Testis (tissue), 2 donors: ENCODE measurements around the gene MINDY3.

Source experiments
- CTCF ChIP-seq, 3 experiments: fragments of 450-650 bp in 2 of 3; fragments of 200-600 bp in 1 of 3; sonication (generic) in 1 of 3; IDR thresholded peaks; one replicate each; pipeline ENCODE4 v1.5.1; 2016 to 2019; ENCODE audit warnings: antibody characterized with exemption in 3 of 3, mild to moderate bottlenecking in 2 of 3, moderate library complexity in 1 of 3
- POLR2A ChIP-seq: fragments of 450-650 bp; IDR thresholded peaks from one replicate; pipeline ENCODE4 v1.6.1; 2017; ENCODE audit warnings: antibody characterized with exemption, mild to moderate bottlenecking, moderate library complexity

GRCh38 chr10:15729890-15730289 lies 130.4 kb downstream of the MINDY3 start:
- TF ChIP-seq CTCF (IDR thresholded peaks at IDR 0.05) (no peak), POLR2A (no peak)
